Measurements from ENCODE around the gene FUCA1.
"Not testable (repeated sequence)": the region's sequence is repeated elsewhere in the genome, so short reads cannot be mapped to it uniquely, and the experiment has no call there.

The FUCA1 gene

GRCh38 chr1:23904748-23905357 lies 36.8 kb upstream of the FUCA1 start:
- DNase-seq (ENCODE audit: low spot score), result no peak
- H3K4me3 ChIP-seq, result no peak overlapping the region
- no peak overlapping the region for H3K27ac ChIP-seq
- TF ChIP-seq, protein P1, sequence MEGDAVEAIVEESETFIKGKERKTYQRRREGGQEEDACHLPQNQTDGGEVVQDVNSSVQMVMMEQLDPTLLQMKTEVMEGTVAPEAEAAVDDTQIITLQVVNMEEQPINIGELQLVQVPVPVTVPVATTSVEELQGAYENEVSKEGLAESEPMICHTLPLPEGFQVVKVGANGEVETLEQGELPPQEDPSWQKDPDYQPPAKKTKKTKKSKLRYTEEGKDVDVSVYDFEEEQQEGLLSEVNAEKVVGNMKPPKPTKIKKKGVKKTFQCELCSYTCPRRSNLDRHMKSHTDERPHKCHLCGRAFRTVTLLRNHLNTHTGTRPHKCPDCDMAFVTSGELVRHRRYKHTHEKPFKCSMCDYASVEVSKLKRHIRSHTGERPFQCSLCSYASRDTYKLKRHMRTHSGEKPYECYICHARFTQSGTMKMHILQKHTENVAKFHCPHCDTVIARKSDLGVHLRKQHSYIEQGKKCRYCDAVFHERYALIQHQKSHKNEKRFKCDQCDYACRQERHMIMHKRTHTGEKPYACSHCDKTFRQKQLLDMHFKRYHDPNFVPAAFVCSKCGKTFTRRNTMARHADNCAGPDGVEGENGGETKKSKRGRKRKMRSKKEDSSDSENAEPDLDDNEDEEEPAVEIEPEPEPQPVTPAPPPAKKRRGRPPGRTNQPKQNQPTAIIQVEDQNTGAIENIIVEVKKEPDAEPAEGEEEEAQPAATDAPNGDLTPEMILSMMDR (IDR thresholded peaks at IDR 0.05), result no peak

DNA sequence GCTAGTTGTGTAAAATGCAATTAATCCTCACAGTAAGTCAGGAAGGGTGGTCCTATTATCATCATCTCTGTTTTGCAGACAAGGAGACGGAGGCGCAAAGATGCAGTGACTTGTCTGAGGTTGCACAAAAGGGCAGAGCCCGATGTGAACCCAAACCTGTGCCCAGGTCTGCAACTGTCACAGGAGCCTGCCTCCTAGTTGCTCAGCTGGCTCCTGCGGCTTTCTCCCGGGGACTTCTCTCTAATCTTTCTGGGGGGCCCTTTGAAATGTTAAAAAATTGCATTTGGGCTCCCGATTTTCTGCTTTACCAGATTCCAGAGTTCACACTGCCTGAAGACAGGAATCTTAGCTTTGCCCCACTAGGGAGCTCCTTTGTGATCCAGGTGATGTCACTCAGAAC lies 35.7 kb upstream of the FUCA1 start:
- DNase-seq (ENCODE audit: low spot score), result no peak
- no peak overlapping the region for H3K27ac ChIP-seq
- H3K4me3 ChIP-seq, result no peak overlapping the region
- TF ChIP-seq, protein P1 (IDR thresholded peaks at IDR 0.05), result no peak

- Histone ChIP-seq H3K27ac (no peak overlapping the region), H3K4me3 (peak overlapping the region; percentile 73)
- TF ChIP-seq, protein P1 (IDR thresholded peaks at IDR 0.05), result no peak
- no peak for DNase-seq (ENCODE audit: low spot score)
These were observed 34.5 kb upstream of the FUCA1 start for GRCh38 chr1:23902321-23903278.

DNA sequence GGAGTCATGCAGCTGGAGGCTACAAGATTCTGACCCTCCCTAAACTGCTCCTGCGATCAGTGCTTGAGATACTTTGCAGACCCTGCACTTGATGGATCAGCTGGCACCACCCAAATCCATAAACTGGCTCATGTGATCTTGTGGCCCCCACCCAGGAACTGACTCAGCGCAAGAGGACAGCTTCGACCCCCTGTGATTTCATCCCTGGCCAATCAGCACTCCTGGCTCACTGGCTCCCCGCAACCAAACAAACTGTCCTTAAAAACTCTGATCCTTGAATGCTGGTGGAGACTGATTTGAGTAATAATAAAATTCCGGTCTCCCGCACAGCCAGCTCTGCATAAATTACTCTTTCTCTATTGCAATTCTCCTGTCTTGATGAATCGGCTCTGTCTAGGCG lies 31.9 kb upstream of the FUCA1 start:
- H3K4me3 ChIP-seq; DNase-seq (ENCODE audit: low spot score); H3K27ac ChIP-seq: not testable (repeated sequence)

- DNase-seq (ENCODE audit: low spot score), result no peak
- TF ChIP-seq, protein P1 (IDR thresholded peaks at IDR 0.05), result no peak
- H3K27ac ChIP-seq, result no peak overlapping the region
- H3K4me3 ChIP-seq, result no peak overlapping the region
These were observed 31.0 kb upstream of the FUCA1 start for GRCh38 chr1:23899070-23899469.

DNA sequence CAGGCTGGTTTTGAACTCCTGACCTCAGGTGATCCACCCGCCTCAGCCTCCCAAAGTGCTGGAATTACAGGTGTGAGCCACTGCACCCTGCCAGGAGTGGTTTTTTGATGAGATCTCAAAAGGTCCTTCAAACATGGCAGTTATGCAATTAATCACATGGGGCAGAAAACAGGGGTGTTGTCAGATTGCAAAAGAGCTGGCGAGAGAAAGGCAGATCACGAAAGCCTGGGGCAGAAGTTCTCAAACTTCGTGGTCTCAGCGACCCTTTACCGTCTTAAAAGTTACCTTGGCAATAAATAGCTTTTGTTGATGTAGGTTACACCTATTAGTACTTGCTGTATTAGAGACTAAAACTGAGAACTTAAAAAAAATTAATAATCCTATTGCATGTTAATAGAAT lies 29.0 kb upstream of the FUCA1 start:
- no peak overlapping the region for H3K27ac ChIP-seq
- TF ChIP-seq, protein P1 (IDR thresholded peaks at IDR 0.05), result no peak
- no peak overlapping the region for H3K4me3 ChIP-seq
- no peak for DNase-seq (ENCODE audit: low spot score)

DNA sequence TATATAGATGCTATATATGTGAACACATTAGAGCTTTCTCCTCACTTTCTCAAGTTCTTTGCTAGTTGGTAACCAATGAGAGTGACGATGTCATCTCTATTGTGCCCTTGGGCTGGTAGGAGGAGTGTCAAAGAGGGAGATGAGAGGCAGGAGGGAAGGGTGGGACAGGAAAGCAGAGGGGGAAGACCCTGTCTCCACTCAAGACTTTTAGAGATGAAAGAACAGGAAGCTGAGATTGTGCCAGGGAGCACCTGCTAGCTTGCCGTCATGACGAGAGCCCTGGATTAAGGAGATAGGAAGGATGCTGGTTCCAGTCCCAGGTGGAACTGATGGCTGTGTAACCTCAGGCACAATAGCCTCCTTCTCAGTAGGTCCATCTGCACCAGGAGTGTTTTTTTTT lies 28.4 kb upstream of the FUCA1 start:
- no peak for DNase-seq (ENCODE audit: low spot score)
- Histone ChIP-seq H3K27ac (no peak overlapping the region), H3K4me3 (no peak overlapping the region)
- TF ChIP-seq, protein P1 (IDR thresholded peaks at IDR 0.05), result no peak

Measured in coronary artery (tissue), 2 donors.